ENCODE data around the gene ODAD2.

DNA sequence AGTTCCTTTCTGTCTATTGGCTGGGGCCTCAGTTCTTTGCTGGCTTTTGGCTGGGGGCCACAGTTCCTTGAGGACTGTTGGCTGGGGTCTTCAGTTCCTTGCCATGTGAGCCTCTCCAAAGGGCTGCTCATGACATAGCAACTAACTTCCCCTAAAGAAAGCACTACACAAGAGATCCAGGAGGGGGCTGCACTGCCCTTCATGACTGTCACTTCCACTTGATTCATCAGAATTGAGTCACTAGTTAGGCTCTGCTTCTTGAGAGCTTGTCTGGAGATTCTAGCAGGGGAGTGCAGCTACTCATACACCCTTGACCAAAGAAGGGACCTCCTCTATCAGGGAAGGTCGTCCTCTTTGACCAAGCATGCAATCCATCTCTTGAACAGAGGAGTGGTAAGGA lies 215.2 kb downstream of the ODAD2 start:
- TF ChIP-seq, protein P1, sequence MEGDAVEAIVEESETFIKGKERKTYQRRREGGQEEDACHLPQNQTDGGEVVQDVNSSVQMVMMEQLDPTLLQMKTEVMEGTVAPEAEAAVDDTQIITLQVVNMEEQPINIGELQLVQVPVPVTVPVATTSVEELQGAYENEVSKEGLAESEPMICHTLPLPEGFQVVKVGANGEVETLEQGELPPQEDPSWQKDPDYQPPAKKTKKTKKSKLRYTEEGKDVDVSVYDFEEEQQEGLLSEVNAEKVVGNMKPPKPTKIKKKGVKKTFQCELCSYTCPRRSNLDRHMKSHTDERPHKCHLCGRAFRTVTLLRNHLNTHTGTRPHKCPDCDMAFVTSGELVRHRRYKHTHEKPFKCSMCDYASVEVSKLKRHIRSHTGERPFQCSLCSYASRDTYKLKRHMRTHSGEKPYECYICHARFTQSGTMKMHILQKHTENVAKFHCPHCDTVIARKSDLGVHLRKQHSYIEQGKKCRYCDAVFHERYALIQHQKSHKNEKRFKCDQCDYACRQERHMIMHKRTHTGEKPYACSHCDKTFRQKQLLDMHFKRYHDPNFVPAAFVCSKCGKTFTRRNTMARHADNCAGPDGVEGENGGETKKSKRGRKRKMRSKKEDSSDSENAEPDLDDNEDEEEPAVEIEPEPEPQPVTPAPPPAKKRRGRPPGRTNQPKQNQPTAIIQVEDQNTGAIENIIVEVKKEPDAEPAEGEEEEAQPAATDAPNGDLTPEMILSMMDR (IDR thresholded peaks at IDR 0.05 in 4 of 5, conservative IDR thresholded peaks at IDR 0.05 in 1 of 5), result no peak
- TF ChIP-seq POLR2A (IDR thresholded peaks at IDR 0.05), result no peak

Data from gastrocnemius medialis (tissue), 4 donors.